Activated T-cell treated with anti-CD3 and anti-CD28 coated beads, Interleukin-2, amount 50 U/mL, for 24 hours (primary cell): Measurements from ENCODE around the gene SLAMF1.

ENCODE experiments used
- DNase-seq: peaks from one replicate; pipeline ENCODE4 v3.0.0-alpha.2; 2020
- H3K27ac Mint-ChIP-seq: 2 replicates; pipeline ENCODE4 v1.8.0; 2020; ENCODE audit warnings: mild to moderate bottlenecking, mixed read lengths
- H3K27me3 Mint-ChIP-seq: 2 replicates; pipeline ENCODE4 v1.8.0; 2020; ENCODE audit warnings: mixed read lengths
- H3K36me3 Mint-ChIP-seq: 2 replicates; pipeline ENCODE4 v1.8.0; 2020; ENCODE audit warnings: low read depth, mixed read lengths
- H3K4me1 Mint-ChIP-seq: 2 replicates; pipeline ENCODE4 v1.8.0; 2020; ENCODE audit warnings: low read depth, mixed read lengths
- H3K4me3 Mint-ChIP-seq: 2 replicates; pipeline ENCODE4 v1.8.0; 2020; ENCODE audit warnings: mild to moderate bottlenecking, moderate library complexity, mixed read lengths
- H3K9me3 Mint-ChIP-seq: 2 replicates; pipeline ENCODE4 v1.8.0; 2020; ENCODE audit warnings: mixed read lengths

Gene SLAMF1

DNA sequence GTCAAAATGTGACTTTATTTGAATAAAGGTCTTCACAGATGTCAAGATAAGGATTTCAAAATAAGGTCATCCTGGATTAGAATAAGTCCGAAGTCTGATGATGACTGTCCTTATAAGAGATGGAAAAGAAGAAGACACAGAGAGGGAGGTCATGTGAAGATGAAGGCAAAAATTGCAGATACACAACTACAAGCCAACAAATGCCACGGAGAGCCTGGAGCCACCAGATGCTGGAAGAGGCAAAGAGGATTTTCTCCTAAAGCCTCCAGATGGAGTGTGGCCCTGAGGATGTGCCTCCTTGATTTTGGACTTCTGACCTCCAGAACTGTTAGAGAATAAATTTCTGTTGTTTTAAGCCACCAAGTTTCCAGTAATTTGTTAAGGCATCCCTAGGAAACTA, 31.2 kb downstream of the SLAMF1 start:
- no peaks in the 10 kb centered on the region for H3K9me3 Mint-ChIP-seq
- no peaks in the 10 kb centered on the region for H3K27me3 Mint-ChIP-seq
- H3K4me1 Mint-ChIP-seq: peaks cover 64% of the 10 kb centered on the region
- H3K36me3 Mint-ChIP-seq: peaks cover 91% of the 10 kb centered on the region
- no peak overlapping the region for H3K4me3 Mint-ChIP-seq
- DNase-seq: no peak
- peak overlapping the region; percentile 40 for H3K27ac Mint-ChIP-seq

DNA sequence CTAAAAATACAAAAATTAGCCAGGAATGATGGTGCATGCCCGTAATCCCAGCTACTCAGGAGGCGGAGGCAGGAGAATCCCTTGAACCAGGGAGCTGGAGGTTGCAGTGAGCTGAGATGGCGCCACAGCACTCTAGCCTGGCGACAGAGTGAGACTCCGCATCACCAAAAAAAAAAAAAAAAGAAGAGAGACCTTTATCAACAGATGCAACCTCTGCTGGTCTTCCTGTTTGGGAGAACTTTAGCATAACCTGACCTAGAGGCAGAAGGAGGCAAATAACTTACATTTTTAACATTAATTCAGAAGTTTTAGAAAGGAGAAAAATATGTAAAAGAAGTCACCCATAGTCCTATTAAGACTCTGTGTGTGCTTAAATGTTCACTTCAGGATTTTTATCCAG, 32.4 kb downstream of the SLAMF1 start:
- DNase-seq: no peak
- peaks cover 64% of the 10 kb centered on the region for H3K4me1 Mint-ChIP-seq
- no peaks in the 10 kb centered on the region for H3K27me3 Mint-ChIP-seq
- peaks cover 93% of the 10 kb centered on the region for H3K36me3 Mint-ChIP-seq
- H3K9me3 Mint-ChIP-seq: no peaks in the 10 kb centered on the region
- H3K27ac Mint-ChIP-seq: peak overlapping the region; percentile 73
- H3K4me3 Mint-ChIP-seq: no peak overlapping the region

DNA sequence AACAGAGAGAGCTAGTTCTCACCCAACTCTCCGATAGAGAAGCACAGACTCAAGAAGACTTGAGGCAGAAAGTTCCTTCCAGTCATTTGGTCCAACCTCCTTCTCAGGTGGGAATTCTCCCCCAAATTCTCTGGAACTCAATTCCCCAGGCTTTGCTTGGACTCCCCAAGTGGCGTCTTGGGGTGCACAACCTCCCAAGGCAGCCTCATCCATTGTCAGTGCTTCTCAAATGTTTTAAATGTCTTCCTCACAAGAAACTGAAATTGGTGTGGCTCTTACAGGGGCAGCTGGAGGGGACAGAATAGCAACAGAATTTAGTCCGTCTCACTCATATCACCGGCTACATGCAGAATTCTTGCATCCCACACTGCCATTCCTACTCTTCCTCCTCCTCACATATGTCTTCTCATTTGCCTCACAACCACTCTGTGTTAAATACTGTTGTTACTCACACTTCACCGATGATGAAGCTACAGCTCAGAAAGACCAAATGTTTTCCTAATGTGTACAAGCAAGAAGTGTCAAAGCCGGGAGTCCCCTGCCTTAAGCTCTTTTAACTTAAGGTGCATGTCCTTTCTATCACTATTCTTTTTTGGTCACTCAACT, 34.1 kb downstream of the SLAMF1 start:
- H3K4me3 Mint-ChIP-seq: no peak overlapping the region
- peak overlapping the region; percentile 88 for H3K27ac Mint-ChIP-seq
- no peak for DNase-seq
- peaks cover 67% of the 10 kb centered on the region for H3K4me1 Mint-ChIP-seq
- peaks cover 95% of the 10 kb centered on the region for H3K36me3 Mint-ChIP-seq
- H3K27me3 Mint-ChIP-seq: no peaks in the 10 kb centered on the region
- no peaks in the 10 kb centered on the region for H3K9me3 Mint-ChIP-seq

DNA sequence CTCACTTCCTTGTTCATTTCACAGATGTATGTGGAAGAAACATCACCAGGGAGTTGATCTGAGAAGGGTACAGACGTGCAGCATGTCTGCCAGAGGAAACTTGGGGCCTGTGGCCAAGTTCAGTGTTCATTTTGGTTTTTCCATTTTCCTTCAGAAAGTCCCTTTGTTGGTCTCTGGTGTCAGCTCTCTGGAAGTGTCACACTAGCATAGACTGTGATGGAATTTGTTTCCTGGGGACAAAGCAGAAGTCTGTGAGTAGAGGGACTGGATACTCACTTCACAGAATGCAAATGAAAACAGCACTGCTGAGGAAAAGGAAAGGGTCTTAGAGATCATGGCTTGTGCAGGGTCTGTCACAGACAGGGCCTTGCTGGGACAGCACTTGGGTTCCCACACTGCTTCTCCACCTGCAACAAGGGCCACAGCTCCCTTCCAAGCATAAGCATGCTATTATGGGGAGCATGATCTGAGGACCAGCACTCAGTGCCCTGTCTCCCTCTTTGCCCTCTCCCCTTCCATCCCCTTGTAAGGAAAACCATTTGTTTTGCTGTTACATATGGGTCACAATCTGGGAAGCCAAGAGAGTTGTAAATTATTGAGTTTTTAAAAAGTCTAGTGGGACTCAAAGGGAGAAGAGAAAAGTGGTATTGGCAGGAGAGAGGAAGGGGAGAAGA, 36.1 kb downstream of the SLAMF1 start:
- H3K4me1 Mint-ChIP-seq: peaks cover 75% of the 10 kb centered on the region
- H3K9me3 Mint-ChIP-seq: no peaks in the 10 kb centered on the region
- no peak for DNase-seq
- no peak overlapping the region for H3K4me3 Mint-ChIP-seq
- H3K27me3 Mint-ChIP-seq: no peaks in the 10 kb centered on the region
- peaks cover 94% of the 10 kb centered on the region for H3K36me3 Mint-ChIP-seq
- peak overlapping the region; percentile 91 for H3K27ac Mint-ChIP-seq

DNA sequence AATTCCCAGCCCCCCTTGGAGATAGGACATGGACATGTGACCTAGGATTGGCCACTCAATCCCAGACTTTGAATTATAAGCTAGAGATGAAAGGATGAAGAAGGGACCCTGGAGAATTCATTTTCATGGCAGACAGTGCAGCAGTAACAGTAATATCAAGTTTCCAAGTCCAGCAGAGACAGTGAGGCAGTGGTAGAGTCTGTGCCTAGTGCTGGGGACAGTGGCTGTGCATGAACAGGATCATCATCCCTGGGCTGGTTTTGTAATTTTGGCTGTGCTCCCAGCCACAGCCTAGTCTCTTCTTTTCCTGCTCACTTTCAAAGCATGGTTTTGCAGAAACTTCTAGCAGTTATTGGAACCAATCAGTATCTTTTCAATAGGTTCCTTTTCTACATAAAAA, 37.9 kb downstream of the SLAMF1 start:
- H3K27me3 Mint-ChIP-seq: no peaks in the 10 kb centered on the region
- peaks cover 77% of the 10 kb centered on the region for H3K4me1 Mint-ChIP-seq
- peaks cover 9% of the 10 kb centered on the region for H3K9me3 Mint-ChIP-seq
- peaks cover 98% of the 10 kb centered on the region for H3K36me3 Mint-ChIP-seq
- DNase-seq: no peak
- H3K27ac Mint-ChIP-seq: peak overlapping the region; percentile 90
- no peak overlapping the region for H3K4me3 Mint-ChIP-seq

DNA sequence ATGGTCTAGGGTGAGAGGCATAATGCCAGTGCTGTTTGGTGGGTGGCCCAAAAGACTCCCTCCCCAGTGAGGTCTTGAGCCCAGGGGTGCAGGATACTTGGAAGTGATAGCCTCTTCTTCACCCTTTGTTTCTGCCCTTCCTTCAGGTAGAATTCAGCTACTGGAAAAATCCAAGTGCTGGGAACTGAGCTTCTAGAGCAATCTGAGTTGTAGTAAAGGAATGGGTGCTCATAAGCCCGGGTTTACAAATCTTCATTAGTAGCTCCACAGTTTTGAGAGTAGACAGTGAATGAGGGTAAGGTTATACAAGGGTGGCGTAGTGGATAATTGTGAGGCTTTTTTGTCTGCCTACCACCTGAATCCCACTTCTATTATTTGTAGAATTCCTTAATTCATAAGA, 38.3 kb downstream of the SLAMF1 start:
- Mint-ChIP-seq H3K27ac (peak overlapping the region; percentile 90), H3K4me3 (no peak overlapping the region)

DNA sequence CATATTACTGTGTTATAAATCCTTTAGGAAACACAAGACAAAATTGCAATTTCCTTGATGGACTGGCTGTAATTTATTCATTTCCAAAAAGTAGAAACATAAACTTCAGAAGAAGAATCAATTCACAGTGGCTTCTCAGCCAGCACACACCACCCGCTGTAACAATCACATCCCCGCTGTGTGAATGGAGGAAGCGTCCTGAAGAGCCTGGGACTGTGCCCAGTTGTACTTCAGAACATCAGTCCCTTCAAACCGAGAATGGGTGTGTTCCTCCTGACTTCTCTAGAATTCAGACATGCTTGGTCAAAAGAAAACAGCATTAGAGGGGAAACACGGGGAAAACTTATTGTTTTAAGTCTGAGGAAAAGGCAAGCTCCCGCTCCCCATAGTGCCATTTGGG, 38.8 kb downstream of the SLAMF1 start:
- peak overlapping the region; percentile 90 for H3K27ac Mint-ChIP-seq
- peaks cover 91% of the 10 kb centered on the region for H3K36me3 Mint-ChIP-seq
- H3K27me3 Mint-ChIP-seq: no peaks in the 10 kb centered on the region
- DNase-seq: no peak
- H3K9me3 Mint-ChIP-seq: peaks cover 13% of the 10 kb centered on the region
- H3K4me1 Mint-ChIP-seq: peaks cover 70% of the 10 kb centered on the region
- H3K4me3 Mint-ChIP-seq: no peak overlapping the region

More for the DNA sequence above, 38.3 kb downstream of the SLAMF1 start:
- DNase-seq: no peak
- Mint-ChIP-seq H3K27me3 (no peaks in the 10 kb centered on the region), H3K36me3 (peaks cover 95% of the 10 kb centered on the region), H3K9me3 (peaks cover 10% of the 10 kb centered on the region), H3K4me1 (peaks cover 75% of the 10 kb centered on the region)

DNA sequence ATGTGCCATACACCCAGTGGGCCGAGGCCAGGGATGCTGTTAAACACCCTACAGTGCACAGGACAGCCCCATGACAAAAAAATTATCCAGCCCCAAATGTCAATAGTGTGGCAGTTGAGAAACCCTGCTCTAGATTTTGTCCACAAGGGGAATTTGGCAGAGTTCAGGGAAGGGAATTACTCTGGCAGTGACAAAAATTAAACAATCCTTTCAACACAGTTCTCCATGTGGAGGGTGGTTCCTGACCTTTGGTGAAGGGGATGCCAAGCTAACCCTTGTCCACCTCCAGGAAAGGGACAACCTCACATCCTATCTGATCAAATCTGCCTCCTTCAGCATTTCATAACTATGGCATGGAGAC, 39.2 kb downstream of the SLAMF1 start:
- Mint-ChIP-seq H3K36me3 (peaks cover 89% of the 10 kb centered on the region), H3K27me3 (no peaks in the 10 kb centered on the region), H3K4me3 (no peak overlapping the region), H3K27ac (peak overlapping the region; percentile 90), H3K4me1 (peaks cover 67% of the 10 kb centered on the region), H3K9me3 (peaks cover 16% of the 10 kb centered on the region)
- DNase-seq: no peak

DNA sequence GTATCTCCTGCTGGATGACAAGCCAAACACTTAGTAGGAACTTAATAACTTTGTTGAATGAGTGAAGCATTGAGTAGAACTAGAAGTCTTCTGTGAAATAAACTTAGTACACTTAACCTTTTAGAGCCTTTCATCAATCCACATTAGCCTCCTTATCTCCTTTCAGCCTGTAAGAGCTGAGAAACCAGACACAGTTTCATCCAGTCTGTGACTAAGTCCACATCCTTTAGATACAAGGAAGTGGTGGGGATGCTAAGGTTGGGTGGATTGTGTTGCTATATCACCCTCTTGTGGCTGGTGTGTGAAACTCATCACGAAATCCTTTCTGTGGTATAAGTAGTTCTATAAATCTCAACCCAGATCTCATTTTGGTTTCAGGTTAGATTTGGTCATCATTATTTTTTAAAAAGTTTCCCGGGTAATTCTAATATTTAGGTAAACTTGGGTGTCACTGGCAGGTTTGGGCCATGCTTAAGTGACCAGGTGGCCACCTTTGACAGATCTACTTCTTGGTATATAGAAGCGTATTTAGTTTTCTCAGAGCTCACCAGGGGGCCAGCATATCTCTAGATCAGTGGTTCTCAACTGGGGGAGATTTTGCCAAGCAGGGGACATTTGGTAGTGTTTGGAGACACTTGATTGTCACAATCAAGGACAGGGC, 39.7 kb downstream of the SLAMF1 start:
- H3K36me3 Mint-ChIP-seq: peaks cover 86% of the 10 kb centered on the region
- peaks cover 64% of the 10 kb centered on the region for H3K4me1 Mint-ChIP-seq
- H3K9me3 Mint-ChIP-seq: peaks cover 18% of the 10 kb centered on the region
- H3K27me3 Mint-ChIP-seq: no peaks in the 10 kb centered on the region
- DNase-seq: no peak
- peak overlapping the region; percentile 10 for H3K4me3 Mint-ChIP-seq
- peak overlapping the region; percentile 90 for H3K27ac Mint-ChIP-seq

DNA sequence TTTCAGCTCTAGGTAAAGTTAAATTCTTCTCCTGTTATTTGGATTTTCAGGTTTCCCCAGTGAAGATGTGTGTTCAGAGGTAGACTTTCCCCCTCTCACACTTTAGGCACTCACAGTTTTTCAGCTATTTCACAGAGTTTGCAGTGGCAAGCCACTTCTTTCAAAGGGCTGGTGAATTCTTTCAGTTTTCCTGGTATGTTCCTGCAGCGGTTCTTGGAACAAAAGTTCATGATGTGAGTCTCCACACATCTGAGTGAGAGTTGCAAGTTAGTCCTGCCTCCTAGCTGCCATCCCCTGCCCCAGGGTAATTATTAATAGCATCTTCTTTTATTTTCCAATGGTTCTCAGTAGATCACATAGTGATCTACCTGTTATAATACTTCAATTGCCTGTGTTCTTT, 40.2 kb downstream of the SLAMF1 start:
- H3K36me3 Mint-ChIP-seq: peaks cover 85% of the 10 kb centered on the region
- no peak for DNase-seq
- no peaks in the 10 kb centered on the region for H3K27me3 Mint-ChIP-seq
- peak overlapping the region; percentile 10 for H3K4me3 Mint-ChIP-seq
- H3K27ac Mint-ChIP-seq: peak overlapping the region; percentile 90
- H3K4me1 Mint-ChIP-seq: peaks cover 64% of the 10 kb centered on the region
- peaks cover 24% of the 10 kb centered on the region for H3K9me3 Mint-ChIP-seq

DNA sequence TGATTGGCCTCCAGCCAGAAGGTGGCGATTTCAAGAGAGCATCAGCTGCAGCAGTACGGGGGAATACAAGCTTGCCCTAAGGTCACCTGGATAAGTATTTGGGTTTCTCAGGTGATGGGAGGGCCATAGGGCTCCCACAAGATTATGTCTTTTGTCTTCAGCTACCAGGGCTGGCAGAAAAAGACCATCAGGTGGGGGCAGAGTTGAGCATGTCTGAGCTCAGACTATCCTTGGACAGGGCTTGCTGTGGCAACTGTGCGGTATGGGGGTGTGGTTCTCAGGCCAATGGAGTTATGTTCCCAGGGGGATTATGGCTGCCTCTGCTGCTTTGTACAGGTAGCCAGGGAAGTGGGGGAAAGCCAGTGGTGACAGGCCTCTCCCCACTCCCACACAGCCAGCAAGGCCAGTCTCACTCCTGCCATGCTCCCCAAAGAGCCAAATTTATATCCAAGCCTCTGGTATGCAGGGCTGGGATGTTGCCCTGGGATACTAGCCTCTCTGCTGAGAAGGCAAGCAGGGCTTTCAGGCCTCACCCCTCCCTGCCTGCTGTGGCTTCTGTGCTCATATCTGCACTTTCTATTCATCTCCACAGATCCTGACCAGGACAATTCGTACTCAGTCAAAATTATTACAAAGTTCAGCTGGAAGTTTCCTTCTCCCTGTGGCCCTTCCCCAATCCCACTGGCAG, 40.9 kb downstream of the SLAMF1 start:
- H3K9me3 Mint-ChIP-seq: peaks cover 30% of the 10 kb centered on the region
- H3K27ac Mint-ChIP-seq: peak overlapping the region; percentile 90
- DNase-seq: no peak
- no peak overlapping the region for H3K4me3 Mint-ChIP-seq
- peaks cover 58% of the 10 kb centered on the region for H3K4me1 Mint-ChIP-seq
- H3K36me3 Mint-ChIP-seq: peaks cover 84% of the 10 kb centered on the region
- H3K27me3 Mint-ChIP-seq: no peaks in the 10 kb centered on the region

DNA sequence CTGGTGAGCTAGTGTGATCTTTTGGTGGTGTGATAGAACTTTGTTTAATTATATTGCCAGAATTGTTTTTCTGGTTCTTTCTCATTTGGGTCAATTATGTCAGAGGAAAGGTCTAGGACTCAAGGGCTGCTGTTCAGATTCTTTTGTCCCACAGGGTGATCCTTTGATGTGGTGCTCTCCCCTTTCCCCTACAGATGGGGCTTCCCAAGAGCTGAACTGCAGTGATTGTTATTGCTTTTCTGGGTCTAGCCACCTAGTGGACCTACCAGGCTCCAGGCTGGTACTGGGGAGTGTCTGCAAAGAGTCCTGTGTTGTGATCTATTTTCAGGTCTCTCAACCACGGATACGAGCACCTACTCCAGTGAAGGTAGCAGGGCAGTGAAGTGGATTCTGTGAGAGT, 41.6 kb downstream of the SLAMF1 start:
- Mint-ChIP-seq H3K9me3 (peaks cover 34% of the 10 kb centered on the region), H3K36me3 (peaks cover 76% of the 10 kb centered on the region), H3K4me1 (peaks cover 51% of the 10 kb centered on the region), H3K4me3 (no peak overlapping the region), H3K27ac (peak overlapping the region; percentile 90), H3K27me3 (no peaks in the 10 kb centered on the region)
- DNase-seq: no peak

DNA sequence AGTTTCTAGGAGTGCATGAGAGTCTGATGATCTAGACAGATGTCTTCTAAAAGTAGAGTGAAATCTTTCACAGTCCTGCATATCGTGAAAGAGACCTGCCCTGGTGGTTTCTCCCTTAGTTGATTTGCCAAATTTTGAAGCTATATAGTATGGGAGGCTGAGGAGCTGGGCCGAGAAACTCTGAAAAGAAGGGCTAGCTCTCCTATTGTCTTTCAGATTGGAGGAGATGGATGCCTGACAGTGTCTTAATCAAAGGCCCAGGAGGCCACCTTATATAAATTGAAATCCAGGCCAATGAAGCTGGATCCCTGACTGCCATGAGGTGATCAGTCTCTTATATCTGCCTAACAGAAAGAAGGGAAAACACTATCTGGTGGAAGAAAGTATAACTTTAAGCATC, 49.1 kb downstream of the SLAMF1 start:
- H3K27ac Mint-ChIP-seq: no peak overlapping the region
- no peaks in the 10 kb centered on the region for H3K27me3 Mint-ChIP-seq
- H3K4me3 Mint-ChIP-seq: no peak overlapping the region
- peaks cover 22% of the 10 kb centered on the region for H3K9me3 Mint-ChIP-seq
- DNase-seq: no peak
- H3K36me3 Mint-ChIP-seq: peaks cover 13% of the 10 kb centered on the region
- H3K4me1 Mint-ChIP-seq: peaks cover 4% of the 10 kb centered on the region

DNA sequence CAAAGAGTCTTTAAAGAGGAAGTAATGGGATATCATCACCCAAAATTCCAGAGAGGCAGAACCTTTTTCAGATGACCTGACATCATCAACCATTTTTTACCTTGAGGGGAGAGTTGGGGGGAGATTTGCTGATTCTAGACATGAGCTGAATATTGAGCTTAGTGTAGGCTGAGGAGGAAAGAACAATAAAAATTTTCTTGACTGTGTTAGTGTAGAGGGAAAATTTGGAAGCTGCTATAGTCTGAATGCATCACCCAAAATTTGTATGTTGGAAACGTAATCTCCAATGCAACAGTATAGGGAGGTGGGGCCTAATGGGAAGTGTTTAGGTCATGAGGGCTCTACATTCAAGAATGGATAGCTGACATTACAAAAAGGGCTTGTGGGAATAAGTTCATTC, 49.8 kb downstream of the SLAMF1 start:
- H3K27ac Mint-ChIP-seq: no peak overlapping the region
- peaks cover 10% of the 10 kb centered on the region for H3K36me3 Mint-ChIP-seq
- peaks cover 4% of the 10 kb centered on the region for H3K4me1 Mint-ChIP-seq
- no peaks in the 10 kb centered on the region for H3K27me3 Mint-ChIP-seq
- peaks cover 18% of the 10 kb centered on the region for H3K9me3 Mint-ChIP-seq
- DNase-seq: no peak
- H3K4me3 Mint-ChIP-seq: no peak overlapping the region

DNA sequence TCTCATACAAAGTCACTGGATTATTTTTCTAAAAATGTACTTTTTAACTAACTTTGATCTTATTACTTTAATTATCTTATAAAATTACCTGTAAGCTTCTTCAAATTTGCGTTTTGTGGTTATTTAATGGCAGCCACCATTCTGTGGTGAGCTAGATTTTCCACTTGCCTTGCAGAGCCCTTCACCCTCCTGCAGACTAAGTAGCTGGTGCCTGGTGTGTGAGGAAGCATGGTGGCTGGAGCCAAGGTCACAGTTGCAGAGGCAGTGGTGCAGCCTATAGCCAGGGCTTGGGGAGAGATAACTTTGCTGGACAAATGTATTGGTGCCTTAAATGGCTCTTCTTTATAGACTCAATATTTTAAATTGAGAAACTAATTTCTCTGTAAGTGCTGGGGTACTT, 56.4 kb downstream of the SLAMF1 start:
- H3K4me3 Mint-ChIP-seq: no peak overlapping the region
- H3K36me3 Mint-ChIP-seq: peaks cover 1% of the 10 kb centered on the region

More for the DNA sequence above, 56.4 kb downstream of the SLAMF1 start:
- Mint-ChIP-seq H3K27me3 (no peaks in the 10 kb centered on the region), H3K9me3 (peaks cover 4% of the 10 kb centered on the region), H3K4me1 (peaks cover 14% of the 10 kb centered on the region), H3K27ac (no peak overlapping the region)
- no peak for DNase-seq
